ENCODE results near the gene ASMT. TPM values are rescaled to one million over a fixed set of nuclear protein-coding genes. Genes with fewer than 3 reads are reported as not detected.
A peak's percentile ranks its signal among the peaks of the same experiment; 100 is the strongest.

Gene ASMT
- total RNA-seq, 1 experiment from 2014 or later = not detected

DNA sequence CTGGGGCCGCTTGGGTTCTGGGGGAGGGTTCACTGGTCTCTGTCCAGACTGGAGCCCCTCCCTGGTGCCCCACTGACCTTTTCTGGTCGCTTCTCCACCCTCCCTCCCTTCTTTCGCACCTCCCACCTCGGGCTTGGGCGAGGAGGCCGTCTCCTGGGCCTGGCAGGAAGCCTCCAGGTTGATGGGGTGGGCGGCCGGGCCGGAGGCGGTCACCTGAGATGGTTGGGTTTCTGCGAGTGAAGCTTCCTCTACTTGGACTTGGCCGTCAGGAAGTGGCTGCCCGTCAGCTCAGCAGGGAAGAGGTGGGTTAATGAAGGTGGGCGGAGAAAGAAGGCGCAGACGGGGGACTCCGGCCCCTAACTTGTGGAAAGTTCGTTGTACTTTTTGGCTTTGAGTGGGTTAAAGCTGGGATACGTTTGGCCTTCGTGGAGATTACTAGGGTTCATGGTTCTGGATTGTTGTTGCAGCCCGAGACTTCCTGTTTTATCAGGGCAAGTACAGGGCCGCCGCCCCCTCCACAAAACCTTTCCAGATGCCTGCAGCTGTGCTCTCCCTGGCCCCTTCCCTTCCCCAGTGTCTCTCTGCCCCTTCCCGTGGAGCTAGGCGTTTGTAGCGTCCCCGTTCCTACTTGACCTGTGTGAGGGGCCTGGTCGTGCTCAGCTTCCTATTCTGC, 22.3 kb upstream of the ASMT start:
- ChIA-PET POLR2A (ENCODE audit: unreplicated experiment) (no interaction called here), CTCF (no interaction called here)
- intact Hi-C loops (cut with micrococcal nuclease) = no loop called here
- peaks cover 47% of the 10 kb centered on the region for H3K79me2 ChIP-seq (ENCODE audit: low read length)
- H3F3A ChIP-seq (ENCODE audit: low read length, unreplicated experiment) = no peaks in the 10 kb centered on the region
- peaks cover 12% of the 10 kb centered on the region; the same call in 1 of the 2 replicates for H3K36me3 ChIP-seq (ENCODE audit: low read depth, low read length)
- TF ChIP-seq EZH2 (IDR thresholded peaks at IDR 0.05; ENCODE audit: low read length, unreplicated experiment) (no peak), EZH2phosphoT487 (IDR thresholded peaks at IDR 0.05; ENCODE audit: borderline replicate concordance, low read length) (no peak)
- TF ChIP-seq, protein P1, sequence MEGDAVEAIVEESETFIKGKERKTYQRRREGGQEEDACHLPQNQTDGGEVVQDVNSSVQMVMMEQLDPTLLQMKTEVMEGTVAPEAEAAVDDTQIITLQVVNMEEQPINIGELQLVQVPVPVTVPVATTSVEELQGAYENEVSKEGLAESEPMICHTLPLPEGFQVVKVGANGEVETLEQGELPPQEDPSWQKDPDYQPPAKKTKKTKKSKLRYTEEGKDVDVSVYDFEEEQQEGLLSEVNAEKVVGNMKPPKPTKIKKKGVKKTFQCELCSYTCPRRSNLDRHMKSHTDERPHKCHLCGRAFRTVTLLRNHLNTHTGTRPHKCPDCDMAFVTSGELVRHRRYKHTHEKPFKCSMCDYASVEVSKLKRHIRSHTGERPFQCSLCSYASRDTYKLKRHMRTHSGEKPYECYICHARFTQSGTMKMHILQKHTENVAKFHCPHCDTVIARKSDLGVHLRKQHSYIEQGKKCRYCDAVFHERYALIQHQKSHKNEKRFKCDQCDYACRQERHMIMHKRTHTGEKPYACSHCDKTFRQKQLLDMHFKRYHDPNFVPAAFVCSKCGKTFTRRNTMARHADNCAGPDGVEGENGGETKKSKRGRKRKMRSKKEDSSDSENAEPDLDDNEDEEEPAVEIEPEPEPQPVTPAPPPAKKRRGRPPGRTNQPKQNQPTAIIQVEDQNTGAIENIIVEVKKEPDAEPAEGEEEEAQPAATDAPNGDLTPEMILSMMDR (conservative IDR thresholded peaks at IDR 0.05; ENCODE audit: low read depth, low read length) = no peak
- no peak overlapping the region for H2AFZ ChIP-seq (ENCODE audit: low read length)
- ATAC-seq (peak; percentile 40), DNase-seq (peak; percentile 19)
- 0 out of 2 replicates have a peak overlapping the region, but pooled peaks have one; percentile 18 for H3K27ac ChIP-seq (ENCODE audit: low read length)
- H3K27me3 ChIP-seq (ENCODE audit: low read length) = no peaks in the 10 kb centered on the region
- H3K4me1 ChIP-seq (ENCODE audit: insufficient read depth, low read length) = 0 out of 2 replicates have a peak, but pooled peaks cover 4% of the 10 kb centered on the region
- H3K9ac ChIP-seq (ENCODE audit: low read length) = peak overlapping the region; percentile 90
- BruUV-seq (replicated peaks) = no TSS peak
- H3K9me3 ChIP-seq (ENCODE audit: low read length) = no peaks in the 10 kb centered on the region
- H4K20me1 ChIP-seq (ENCODE audit: low read length) = peaks cover 10% of the 10 kb centered on the region; the same call in 1 of the 2 replicates
- H3K4me3 ChIP-seq (ENCODE audit: low read length) = peak overlapping the region; percentile 87
- no peaks in the 10 kb centered on the region for H3K9me2 ChIP-seq (replicated peaks; ENCODE audit: low read length)
- H3K4me2 ChIP-seq (ENCODE audit: low read length) = peak overlapping the region; percentile 93

DNA sequence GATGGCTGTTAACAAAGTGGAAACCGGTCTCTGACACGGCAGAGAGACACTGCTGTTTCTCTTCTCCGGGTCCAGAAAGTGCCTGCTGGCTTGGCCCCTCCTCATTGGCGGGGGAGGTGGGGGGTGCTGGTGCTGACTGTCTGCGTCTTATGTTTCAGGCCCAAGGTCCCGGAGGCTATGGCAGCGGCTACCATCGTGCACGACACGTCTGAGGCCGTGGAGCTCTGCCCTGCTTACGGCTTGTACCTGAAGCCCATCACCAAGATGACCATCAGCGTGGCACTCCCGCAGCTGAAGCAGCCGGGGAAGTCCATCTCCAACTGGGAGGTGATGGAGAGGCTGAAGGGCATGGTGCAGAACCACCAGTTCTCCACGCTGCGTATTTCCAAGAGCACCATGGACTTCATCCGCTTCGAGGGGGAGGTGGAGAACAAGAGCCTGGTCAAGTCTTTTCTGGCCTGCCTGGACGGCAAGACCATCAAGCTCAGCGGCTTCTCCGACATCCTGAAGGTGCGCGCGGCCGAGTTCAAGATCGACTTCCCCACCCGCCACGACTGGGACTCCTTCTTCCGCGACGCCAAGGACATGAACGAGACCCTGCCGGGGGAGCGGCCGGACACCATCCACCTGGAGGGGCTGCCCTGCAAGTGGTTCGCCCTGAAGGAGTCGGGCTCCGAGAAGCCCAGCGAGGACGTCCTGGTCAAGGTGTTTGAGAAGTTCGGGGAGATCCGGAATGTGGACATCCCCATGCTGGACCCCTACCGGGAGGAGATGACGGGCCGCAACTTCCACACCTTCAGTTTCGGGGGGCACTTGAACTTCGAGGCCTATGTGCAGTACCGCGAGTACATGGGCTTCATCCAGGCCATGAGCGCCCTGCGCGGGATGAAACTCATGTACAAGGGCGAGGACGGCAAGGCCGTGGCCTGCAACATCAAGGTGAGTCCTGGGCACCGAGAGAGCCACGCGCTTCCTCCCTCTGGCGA, 21.3 kb upstream of the ASMT start:
- Histone ChIP-seq H3K9me2 (replicated peaks; ENCODE audit: low read length) (no peaks in the 10 kb centered on the region), H3K4me2 (ENCODE audit: low read length) (peak overlapping the region; percentile 93), H2AFZ (ENCODE audit: low read length) (no peak overlapping the region), H3K4me3 (ENCODE audit: low read length) (peak overlapping the region; percentile 87), H3F3A (ENCODE audit: low read length, unreplicated experiment) (no peaks in the 10 kb centered on the region), H3K4me1 (ENCODE audit: insufficient read depth, low read length) (0 out of 2 replicates have a peak, but pooled peaks cover 4% of the 10 kb centered on the region), H4K20me1 (ENCODE audit: low read length) (peaks cover 10% of the 10 kb centered on the region; the same call in 1 of the 2 replicates), H3K27ac (ENCODE audit: low read length) (no peak overlapping the region), H3K9ac (ENCODE audit: low read length) (no peak overlapping the region), H3K27me3 (ENCODE audit: low read length) (no peaks in the 10 kb centered on the region), H3K79me2 (ENCODE audit: low read length) (peaks cover 47% of the 10 kb centered on the region), H3K9me3 (ENCODE audit: low read length) (no peaks in the 10 kb centered on the region), H3K36me3 (ENCODE audit: low read depth, low read length) (peaks cover 12% of the 10 kb centered on the region; the same call in 1 of the 2 replicates)
- TF ChIP-seq EZH2phosphoT487 (IDR thresholded peaks at IDR 0.05; ENCODE audit: borderline replicate concordance, low read length) = no peak
- TF ChIP-seq, protein P1 (conservative IDR thresholded peaks at IDR 0.05; ENCODE audit: low read depth, low read length) = no peak
- no peak for TF ChIP-seq EZH2 (IDR thresholded peaks at IDR 0.05; ENCODE audit: low read length, unreplicated experiment)
- intact Hi-C loops (cut with micrococcal nuclease) = no loop called here
- BruUV-seq (replicated peaks) = TSS peak; percentile 34
- DNase-seq (no peak), ATAC-seq (no peak)
- CTCF ChIA-PET = no interaction called here
- POLR2A ChIA-PET (ENCODE audit: unreplicated experiment) = no interaction called here
